Measurements from ENCODE around the gene CRKL. TPM values are rescaled to one million over a fixed set of nuclear protein-coding genes. Genes with fewer than 3 reads are reported as not detected.

CRKL gene
- total and polyA plus RNA-seq, 2 of the 4 experiments (the other 2 are of a cell fraction), result 20.6 to 35.5 TPM

GRCh38 chr22:20920881-20921203 is 3.6 kb downstream of the CRKL start:
- no peak overlapping the region for H4K91ac ChIP-seq (ENCODE audit: insufficient read depth, low read depth, low read length)
- no peak overlapping the region for H2BK15ac ChIP-seq (ENCODE audit: low read depth, low read length)
- H4K8ac ChIP-seq (ENCODE audit: low read depth in 2 of 2, low read length in 2 of 2), result no peak overlapping the region
- no peak overlapping the region for H3K18ac ChIP-seq (ENCODE audit: low read depth, low read length)
- DNase-seq, result no peak
- peak overlapping the region; percentile 26; the same call in 1 of the 2 replicates for H3K14ac ChIP-seq (replicated peaks; ENCODE audit: low read depth, low read length)
- ChIA-PET CTCF (no interaction called here), POLR2A (ENCODE audit: unreplicated experiment) (interaction anchor here (0.6 kb wide), 1 partner anchor 140 kb away, joined by 4 read pairs; no protein-coding TSS in a partner anchor)
- peak overlapping the region; percentile 22 for H2BK5ac ChIP-seq (ENCODE audit: low read depth, low read length, poor library complexity, severe bottlenecking)
- H2BK20ac ChIP-seq (ENCODE audit: low read depth, low read length), result no peak overlapping the region
- H3K27me3 ChIP-seq (ENCODE audit: control insufficient read depth, insufficient read depth, low read length), result no peaks in the 10 kb centered on the region
- TF ChIP-seq MXI1 (IDR thresholded peaks at IDR 0.05; ENCODE audit: borderline replicate concordance, low read depth, low read length) (no peak), ELK1 (IDR thresholded peaks at IDR 0.05; ENCODE audit: borderline replicate concordance, low read depth, low read length) (no peak), BHLHE40 (IDR thresholded peaks at IDR 0.05; ENCODE audit: low read depth, low read length) (no peak), CHD1 (IDR thresholded peaks at IDR 0.05; ENCODE audit: low read depth, low read length) (no peak), SMC3 (IDR thresholded peaks at IDR 0.05; ENCODE audit: low read depth, low read length) (no peak), NFE2L2 (IDR thresholded peaks at IDR 0.05; ENCODE audit: low read depth, low read length) (no peak), MAFK (IDR thresholded peaks at IDR 0.05; ENCODE audit: low read depth, low read length) (no peak), CEBPB (IDR thresholded peaks at IDR 0.05; ENCODE audit: low read depth, low read length) (no peak), CTCF (conservative IDR thresholded peaks at IDR 0.05; ENCODE audit: low read depth, low read length) (no peak), USF2 (IDR thresholded peaks at IDR 0.05; ENCODE audit: low read depth, low read length) (no peak), RFX5 (IDR thresholded peaks at IDR 0.05; ENCODE audit: low read depth, low read length) (no peak), RCOR1 (IDR thresholded peaks at IDR 0.05; ENCODE audit: insufficient replicate concordance, low read length) (no peak), MAZ (IDR thresholded peaks at IDR 0.05; ENCODE audit: borderline replicate concordance, low read depth, low read length) (no peak), POLR2A (IDR thresholded peaks at IDR 0.05; ENCODE audit: low read depth, low read length) (no peak)
- H2AK9ac ChIP-seq (replicated peaks; ENCODE audit: low read depth, low read length, poor library complexity), result peak overlapping the region; percentile 26
- no peaks in the 10 kb centered on the region for H3K9me3 ChIP-seq (ENCODE audit: control insufficient read depth, insufficient read depth, low read length)
- H4K20me1 ChIP-seq (ENCODE audit: insufficient read depth, low read length), result peaks cover 81% of the 10 kb centered on the region
- no peak for ATAC-seq (ENCODE audit: low read depth)
- no peak overlapping the region for H2AFZ ChIP-seq (replicated peaks; ENCODE audit: low read length, poor library complexity)
- H4K5ac ChIP-seq (ENCODE audit: low read depth, low read length), result no peak overlapping the region
- H2AK5ac ChIP-seq (ENCODE audit: low read depth, low read length), result no peak overlapping the region
- H3K9me1 ChIP-seq (ENCODE audit: insufficient read depth, low read length), result peaks cover 6% of the 10 kb centered on the region
- H3K4me2 ChIP-seq (ENCODE audit: low read depth, low read length), result peak overlapping the region; percentile 76
- WGBS, 2 experiments (ENCODE audit: extremely low coverage in 2 of 2, insufficient read length in 1 of 2), result 40% methylated on average over 1 of the region's 3 CpGs; no CpG with 5 or more reads in 1 of the 2 experiments
- H3K36me3 ChIP-seq (ENCODE audit: control insufficient read depth, insufficient read depth, low read length), result peaks cover 2% of the 10 kb centered on the region
- H3K4me1 ChIP-seq (ENCODE audit: control insufficient read depth, insufficient read depth, low read length), result 0 out of 2 replicates have a peak, but pooled peaks cover 4% of the 10 kb centered on the region
- no peak overlapping the region for H3K56ac ChIP-seq (ENCODE audit: extremely low read depth, insufficient read depth, low read length)
- BruUV-seq (replicated peaks), result no TSS peak
- no peak overlapping the region for H3K27ac ChIP-seq (ENCODE audit: insufficient read depth, low read length)
- no peak overlapping the region for H3K4ac ChIP-seq (ENCODE audit: low read depth, low read length)
- dilution Hi-C loops (cut with HindIII; ENCODE audit: low sequenced_read_pairs, unreplicated experiment), result no loop called here
- H2BK120ac ChIP-seq (ENCODE audit: low read depth, low read length), result no peak overlapping the region
- peak overlapping the region; percentile 11 for H3K4me3 ChIP-seq (ENCODE audit: insufficient read depth, low read depth, low read length)
- H3K23ac ChIP-seq (ENCODE audit: low read depth, low read length), result peak overlapping the region; percentile 88
- intact Hi-C loops (cut with micrococcal nuclease), result no loop called here
- in situ Hi-C loops (cut with MboI; ENCODE audit: low sequenced_read_pairs), result no loop called here
- peaks cover 0 to 26% of the 10 kb centered on the region in 2 experiments; a peak in 2 of 4 replicates for H3K79me1 ChIP-seq (ENCODE audit: low read depth in 1 of 2, low read length in 2 of 2)
- H3K9ac ChIP-seq (ENCODE audit: low read depth, low read length), result peak overlapping the region; percentile 28; the same call in 1 of the 2 replicates

Data from IMR-90 (cell line).